ENCODE results near the gene C19orf73. TPM values are rescaled to one million over a fixed set of nuclear protein-coding genes. Genes with fewer than 3 reads are reported as not detected.
"Not testable (repeated sequence)": the region's sequence is repeated elsewhere in the genome, so short reads cannot be mapped to it uniquely, and the experiment has no call there.

Gene C19orf73
- total RNA-seq, 1 donor from 2014 or later = 1.1 TPM

GRCh38 chr19:49128545-49129237 is 9.7 kb upstream of the C19orf73 start:
- H3K27ac Mint-ChIP-seq (ENCODE audit: unreplicated experiment) = peak overlapping the region; percentile 97
- TF ChIP-seq CTCF (IDR thresholded peaks at IDR 0.05) = no peak
- DNase-seq (ENCODE audit: low spot score) = no peak
- no peaks in the 10 kb centered on the region for H3K27me3 Mint-ChIP-seq (ENCODE audit: low read depth)
- peak overlapping the region; percentile 81 for H3K4me3 Mint-ChIP-seq (ENCODE audit: unreplicated experiment)
- H3K36me3 Mint-ChIP-seq (ENCODE audit: low read depth) = no peaks in the 10 kb centered on the region
- H3K4me1 Mint-ChIP-seq (ENCODE audit: low read depth) = peaks cover 19% of the 10 kb centered on the region
- H3K9me3 Mint-ChIP-seq (ENCODE audit: low read depth) = no peaks in the 10 kb centered on the region

GRCh38 chr19:49127674-49128544 is 9.0 kb upstream of the C19orf73 start:
- no peaks in the 10 kb centered on the region for H3K27me3 Mint-ChIP-seq (ENCODE audit: low read depth)

GRCh38 chr19:49127225-49127624 is 8.3 kb upstream of the C19orf73 start:
- H3K4me3 Mint-ChIP-seq (ENCODE audit: unreplicated experiment); H3K27ac Mint-ChIP-seq (ENCODE audit: unreplicated experiment); H3K36me3 Mint-ChIP-seq (ENCODE audit: low read depth); H3K9me3 Mint-ChIP-seq (ENCODE audit: low read depth); H3K27me3 Mint-ChIP-seq (ENCODE audit: low read depth); DNase-seq (ENCODE audit: low spot score): not testable (repeated sequence)
- H3K4me1 Mint-ChIP-seq (ENCODE audit: low read depth) = peaks cover 19% of the 10 kb centered on the region

More at GRCh38 chr19:49127674-49128544, 9.0 kb upstream of the C19orf73 start:
- Mint-ChIP-seq H3K4me3 (ENCODE audit: unreplicated experiment) (peak overlapping the region; percentile 81), H3K4me1 (ENCODE audit: low read depth) (peaks cover 19% of the 10 kb centered on the region), H3K36me3 (ENCODE audit: low read depth) (no peaks in the 10 kb centered on the region), H3K9me3 (ENCODE audit: low read depth) (no peaks in the 10 kb centered on the region), H3K27ac (ENCODE audit: unreplicated experiment) (peak overlapping the region; percentile 97)
- DNase-seq (ENCODE audit: low spot score) = no peak
- peak; percentile 41 for TF ChIP-seq CTCF (IDR thresholded peaks at IDR 0.05)

- peaks cover 19% of the 10 kb centered on the region for H3K4me1 Mint-ChIP-seq (ENCODE audit: low read depth)
- H3K27ac Mint-ChIP-seq (ENCODE audit: unreplicated experiment) = no peak overlapping the region
- no peak overlapping the region for H3K4me3 Mint-ChIP-seq (ENCODE audit: unreplicated experiment)
- no peaks in the 10 kb centered on the region for H3K9me3 Mint-ChIP-seq (ENCODE audit: low read depth)
- H3K36me3 Mint-ChIP-seq (ENCODE audit: low read depth) = no peaks in the 10 kb centered on the region
- no peaks in the 10 kb centered on the region for H3K27me3 Mint-ChIP-seq (ENCODE audit: low read depth)
- DNase-seq (ENCODE audit: low spot score) = no peak
- no peak for TF ChIP-seq CTCF (IDR thresholded peaks at IDR 0.05)
These were observed 7.6 kb upstream of the C19orf73 start for GRCh38 chr19:49126575-49126974.

GRCh38 chr19:49125025-49125731 is 6.2 kb upstream of the C19orf73 start:
- no peak for TF ChIP-seq CTCF (IDR thresholded peaks at IDR 0.05)
- H3K36me3 Mint-ChIP-seq (ENCODE audit: low read depth) = no peaks in the 10 kb centered on the region
- H3K27ac Mint-ChIP-seq (ENCODE audit: unreplicated experiment) = no peak overlapping the region
- no peaks in the 10 kb centered on the region for H3K27me3 Mint-ChIP-seq (ENCODE audit: low read depth)
- H3K4me3 Mint-ChIP-seq (ENCODE audit: unreplicated experiment) = no peak overlapping the region
- H3K9me3 Mint-ChIP-seq (ENCODE audit: low read depth) = no peaks in the 10 kb centered on the region
- H3K4me1 Mint-ChIP-seq (ENCODE audit: low read depth) = peaks cover 22% of the 10 kb centered on the region
- no peak for DNase-seq (ENCODE audit: low spot score)

GRCh38 chr19:49123285-49123684 is 4.3 kb upstream of the C19orf73 start:
- H3K27me3 Mint-ChIP-seq (ENCODE audit: low read depth); DNase-seq (ENCODE audit: low spot score); H3K27ac Mint-ChIP-seq (ENCODE audit: unreplicated experiment): not testable (repeated sequence)

GRCh38 chr19:49121841-49122240 is 2.9 kb upstream of the C19orf73 start:
- DNase-seq (ENCODE audit: low spot score); H3K27ac Mint-ChIP-seq (ENCODE audit: unreplicated experiment); H3K4me3 Mint-ChIP-seq (ENCODE audit: unreplicated experiment); H3K27me3 Mint-ChIP-seq (ENCODE audit: low read depth); H3K9me3 Mint-ChIP-seq (ENCODE audit: low read depth); H3K36me3 Mint-ChIP-seq (ENCODE audit: low read depth): not testable (repeated sequence)
- peaks cover 19% of the 10 kb centered on the region for H3K4me1 Mint-ChIP-seq (ENCODE audit: low read depth)

More at GRCh38 chr19:49123285-49123684, 4.3 kb upstream of the C19orf73 start:
- H3K4me3 Mint-ChIP-seq (ENCODE audit: unreplicated experiment); H3K36me3 Mint-ChIP-seq (ENCODE audit: low read depth); H3K9me3 Mint-ChIP-seq (ENCODE audit: low read depth): not testable (repeated sequence)
- H3K4me1 Mint-ChIP-seq (ENCODE audit: low read depth) = peaks cover 14% of the 10 kb centered on the region

All from chondrocyte (in vitro differentiated cells).